Pons (tissue), 1 donor: Measurements from ENCODE around the gene PRKAR1B.
"Not testable (repeated sequence)": the region's sequence is repeated elsewhere in the genome, so short reads cannot be mapped to it uniquely, and the experiment has no call there.

Source experiments
- DNase-seq: peaks from one replicate; pipeline ENCODE4 v3.0.0-alpha.2; 2016; ENCODE audit warnings: low spot score

PRKAR1B gene

GRCh38 chr7:620885-621284, 106.2 kb downstream of the PRKAR1B start:
- DNase-seq = no peak

GRCh38 chr7:620056-620455, 107.0 kb downstream of the PRKAR1B start:
- no peak for DNase-seq

GRCh38 chr7:619368-619840, 107.7 kb downstream of the PRKAR1B start:
- no peak for DNase-seq

GRCh38 chr7:618539-619367, 108.3 kb downstream of the PRKAR1B start:
- peak; percentile 58 for DNase-seq

GRCh38 chr7:617614-618538, 109.2 kb downstream of the PRKAR1B start:
- DNase-seq = no peak

- no peak for DNase-seq
Observed at GRCh38 chr7:613442-614140, 113.5 kb downstream of the PRKAR1B start.

- not testable (repeated sequence) for DNase-seq
Observed at GRCh38 chr7:611837-612236, 115.2 kb downstream of the PRKAR1B start.

- DNase-seq = no peak
Observed at GRCh38 chr7:611281-611810, 115.7 kb downstream of the PRKAR1B start.

- DNase-seq = no peak
Observed at GRCh38 chr7:610531-611280, 116.4 kb downstream of the PRKAR1B start.

GRCh38 chr7:610141-610530, 116.9 kb downstream of the PRKAR1B start:
- DNase-seq = no peak

- DNase-seq = no peak
Observed at GRCh38 chr7:609365-609764, 117.7 kb downstream of the PRKAR1B start.

GRCh38 chr7:608954-609353, 118.1 kb downstream of the PRKAR1B start:
- no peak for DNase-seq

- no peak for DNase-seq
Observed at GRCh38 chr7:608361-608760, 118.7 kb downstream of the PRKAR1B start.

GRCh38 chr7:607938-608337, 119.1 kb downstream of the PRKAR1B start:
- DNase-seq = no peak

- no peak for DNase-seq
Observed at GRCh38 chr7:605661-606450, 121.2 kb downstream of the PRKAR1B start.

GRCh38 chr7:604884-605531, 122.1 kb downstream of the PRKAR1B start:
- no peak for DNase-seq

GRCh38 chr7:604001-604883, 122.8 kb downstream of the PRKAR1B start:
- DNase-seq = peak; percentile 69

GRCh38 chr7:603152-603951, 123.7 kb downstream of the PRKAR1B start:
- no peak for DNase-seq
